Gastroesophageal sphincter (tissue), 4 donors: ENCODE measurements around the gene TOP3A. TPM values are rescaled to one million over a fixed set of nuclear protein-coding genes. Genes with fewer than 3 reads are reported as not detected.

Experiments used
- ATAC-seq: fragments of 150-250 bp; one replicate; pipeline ENCODE4 v1.9.1; 2016; ENCODE audit warnings: mild to moderate bottlenecking, moderate library complexity
- H3K27ac ChIP-seq, 4 donors: fragments of 200-600 bp; sonication (generic) in 3 of 4; 1 replicate in 3 of 4; 2 replicates in 1 of 4; pipeline ENCODE4 v1.5.1; 2016 to 2019
- H3K27me3 ChIP-seq: fragments of 200-600 bp; sonication (generic); one replicate; pipeline ENCODE4 v1.5.1; 2019
- H3K36me3 ChIP-seq, 2 donors: fragments of 200-600 bp; sonication (generic); one replicate each; pipeline ENCODE4 v1.5.1; 2019; ENCODE audit warnings: control low read depth in 1 of 2
- H3K4me1 ChIP-seq, 3 donors: fragments of 200-600 bp; sonication (generic); 1 replicate in 2 of 3; 2 replicates in 1 of 3; pipeline ENCODE4 v1.5.1; 2016 to 2019; ENCODE audit warnings: control low read depth in 2 of 3
- H3K4me3 ChIP-seq, 2 donors: fragments of 200-600 bp; sonication (generic); one replicate each; pipeline ENCODE4 v1.5.1; 2019; ENCODE audit warnings: mild to moderate bottlenecking in 1 of 2, moderate library complexity in 1 of 2
- H3K9me3 ChIP-seq, 3 donors: fragments of 200-600 bp; sonication (generic); one replicate each; pipeline ENCODE4 v1.5.1; 2017 to 2019; ENCODE audit warnings: control low read depth in 2 of 3
- EP300 ChIP-seq: sonication (generic); formaldehyde crosslinking; IDR thresholded peaks from one replicate; pipeline ENCODE4 v1.6.1; 2017; ENCODE audit warnings: antibody characterized with exemption, mild to moderate bottlenecking
- POLR2A ChIP-seq, 2 donors: fragments of 450-650 bp; IDR thresholded peaks; one replicate each; pipeline ENCODE4 v1.6.1; 2017; ENCODE audit warnings: antibody characterized with exemption in 2 of 2, mild to moderate bottlenecking in 2 of 2, moderate library complexity in 1 of 2
- POLR2AphosphoS5 ChIP-seq: sonication (generic); formaldehyde crosslinking; IDR thresholded peaks from one replicate; pipeline ENCODE4 v1.6.1; 2017; ENCODE audit warnings: antibody characterized with exemption
- WGBS, 2 donors: methylation state at CpG; one replicate each; pipeline ENCODE4 v1.1.5; 2018; ENCODE audit warnings: low coverage in 1 of 2; 5-methylcytosine and 5-hydroxymethylcytosine counted together
- total RNA-seq, 4 donors: library from RNA; depleted of rRNA; stranded (reverse); fragments of >200 nt; gene quantifications; one replicate each; pipeline ENCODE4 v1.1.0, GENCODE V29; 2016
- TF ChIP-seq, protein P1 (sequence below), 4 experiments: fragments of 200-600 bp in 2 of 4; fragments of 450-650 bp in 2 of 4; sonication (generic) in 1 of 4; IDR thresholded peaks; one replicate each; pipeline ENCODE4 v1.5.1; 2017 to 2019; ENCODE audit warnings: antibody characterized with exemption in 4 of 4, mild to moderate bottlenecking in 2 of 4, moderate library complexity in 2 of 4

The TOP3A gene
- total RNA-seq, 4 donors from 2014 or later = 19.6 to 49.7 (median 26.8) TPM

DNA sequence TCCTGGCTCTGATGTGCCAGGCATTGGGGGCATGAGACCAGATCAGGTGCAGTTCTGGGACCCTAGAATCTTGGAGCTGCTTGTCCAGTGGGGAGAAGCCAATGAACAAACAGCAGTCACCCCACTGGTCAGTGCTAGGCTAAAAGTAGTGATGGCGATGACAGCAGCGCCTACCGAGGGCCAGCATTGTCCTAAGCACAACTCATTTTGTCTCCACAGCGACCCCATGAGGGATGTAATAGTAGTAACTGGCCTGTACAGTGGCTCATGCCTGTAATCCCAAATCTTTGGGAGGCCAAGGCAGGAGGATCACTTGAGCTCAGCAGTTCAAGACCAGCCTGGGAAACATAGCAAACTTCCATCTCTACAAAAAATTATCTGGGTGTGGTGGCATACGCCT is 6.5 kb upstream of the TOP3A start:
- TF ChIP-seq EP300 (no peak), POLR2AphosphoS5 (no peak), POLR2A (IDR thresholded peaks at IDR 0.05) (no peak)
- TF ChIP-seq, protein P1, sequence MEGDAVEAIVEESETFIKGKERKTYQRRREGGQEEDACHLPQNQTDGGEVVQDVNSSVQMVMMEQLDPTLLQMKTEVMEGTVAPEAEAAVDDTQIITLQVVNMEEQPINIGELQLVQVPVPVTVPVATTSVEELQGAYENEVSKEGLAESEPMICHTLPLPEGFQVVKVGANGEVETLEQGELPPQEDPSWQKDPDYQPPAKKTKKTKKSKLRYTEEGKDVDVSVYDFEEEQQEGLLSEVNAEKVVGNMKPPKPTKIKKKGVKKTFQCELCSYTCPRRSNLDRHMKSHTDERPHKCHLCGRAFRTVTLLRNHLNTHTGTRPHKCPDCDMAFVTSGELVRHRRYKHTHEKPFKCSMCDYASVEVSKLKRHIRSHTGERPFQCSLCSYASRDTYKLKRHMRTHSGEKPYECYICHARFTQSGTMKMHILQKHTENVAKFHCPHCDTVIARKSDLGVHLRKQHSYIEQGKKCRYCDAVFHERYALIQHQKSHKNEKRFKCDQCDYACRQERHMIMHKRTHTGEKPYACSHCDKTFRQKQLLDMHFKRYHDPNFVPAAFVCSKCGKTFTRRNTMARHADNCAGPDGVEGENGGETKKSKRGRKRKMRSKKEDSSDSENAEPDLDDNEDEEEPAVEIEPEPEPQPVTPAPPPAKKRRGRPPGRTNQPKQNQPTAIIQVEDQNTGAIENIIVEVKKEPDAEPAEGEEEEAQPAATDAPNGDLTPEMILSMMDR (IDR thresholded peaks at IDR 0.05) = no peak
- H3K27ac ChIP-seq = no peak overlapping the region
- H3K4me1 ChIP-seq = peaks cover 10 to 61% (median 44%) of the 10 kb centered on the region in 3 donors
- ATAC-seq = no peak
- no peak overlapping the region for H3K4me3 ChIP-seq
- H3K9me3 ChIP-seq = no peaks in the 10 kb centered on the region
- H3K27me3 ChIP-seq = no peaks in the 10 kb centered on the region
- 60% methylated on average over 4 of the region's 5 CpGs; no CpG with 5 or more reads in 1 of the 2 donors for WGBS, 2 donors
- H3K36me3 ChIP-seq = peaks cover 0 to 100% of the 10 kb centered on the region in 2 donors

DNA sequence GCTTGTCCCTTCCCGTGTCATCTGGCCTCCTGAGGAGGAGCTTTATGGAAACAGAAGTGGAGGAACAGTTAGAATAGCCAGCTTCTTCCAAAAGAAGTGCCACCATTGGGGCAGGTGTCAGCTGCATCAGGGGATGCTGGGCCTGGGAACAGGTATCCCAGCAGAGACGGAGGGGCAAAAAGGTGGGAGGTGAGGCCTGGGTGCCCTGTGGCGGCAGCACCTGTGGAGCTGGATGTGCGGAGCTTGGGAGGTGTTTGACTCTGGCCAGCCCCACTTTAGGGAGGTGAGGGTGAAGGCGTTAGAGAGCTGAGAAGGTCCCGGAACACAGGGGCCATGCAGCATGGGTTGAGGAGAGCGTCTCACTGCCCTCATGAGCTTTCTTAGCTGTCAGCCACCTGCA is 5.5 kb upstream of the TOP3A start:
- Histone ChIP-seq H3K27ac (no peak overlapping the region), H3K9me3 (no peaks in the 10 kb centered on the region), H3K27me3 (no peaks in the 10 kb centered on the region), H3K4me3 (peak overlapping the region in 1 of 2 donors; percentile 16), H3K4me1 (peaks cover 15 to 70% (median 51%) of the 10 kb centered on the region in 3 donors), H3K36me3 (peaks cover 0 to 91% of the 10 kb centered on the region in 2 donors)
- ATAC-seq = no peak
- TF ChIP-seq, protein P1 (IDR thresholded peaks at IDR 0.05) = no peak
- TF ChIP-seq EP300 (no peak), POLR2A (IDR thresholded peaks at IDR 0.05) (no peak), POLR2AphosphoS5 (no peak)
- 100% methylated on average over 1 of the region's 7 CpGs; no CpG with 5 or more reads in 1 of the 2 donors for WGBS, 2 donors

DNA sequence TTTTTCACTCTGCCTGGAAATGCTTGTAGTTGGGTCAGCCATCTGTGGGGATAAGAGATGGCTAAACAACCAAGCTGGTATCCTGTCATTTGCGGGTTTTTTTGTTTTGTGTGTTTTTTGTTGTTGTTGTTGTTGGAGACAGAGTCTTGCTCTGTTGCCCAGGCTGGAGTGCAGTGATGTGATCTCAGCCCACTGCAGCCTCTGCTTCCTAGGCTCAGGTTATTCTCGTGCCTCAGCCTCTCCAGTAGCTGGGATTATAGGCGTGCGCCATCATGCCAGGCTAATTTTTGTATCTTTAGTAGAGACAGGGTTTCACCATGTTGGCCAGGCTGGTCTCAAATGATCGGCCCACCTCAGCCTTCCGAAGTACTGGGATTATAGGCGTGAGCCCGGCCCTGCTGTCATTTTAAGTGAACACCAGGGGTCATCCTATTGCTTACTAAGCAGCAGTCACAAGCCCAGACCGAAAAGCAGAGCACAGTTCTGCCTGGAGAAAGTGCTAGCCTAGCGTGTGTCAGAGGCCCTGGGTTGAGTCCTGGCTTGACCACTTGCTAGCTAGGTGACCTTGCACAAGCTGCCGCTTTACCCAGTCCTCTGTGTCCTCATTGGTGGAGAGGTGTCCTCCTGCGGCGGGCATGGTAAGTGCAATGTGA is 4.9 kb upstream of the TOP3A start:
- TF ChIP-seq EP300 = no peak
- TF ChIP-seq, protein P1 (IDR thresholded peaks at IDR 0.05) = peak in 3 of 4 experiments; percentile 6 to 26 (median 23)
- 69 to 74% methylated on average over 3 to 4 of the region's 13 CpGs for WGBS, 2 donors
- ATAC-seq = no peak
- peaks cover 0 to 85% of the 10 kb centered on the region in 2 donors for H3K36me3 ChIP-seq
- H3K27ac ChIP-seq = no peak overlapping the region
- no peaks in the 10 kb centered on the region for H3K27me3 ChIP-seq
- peak overlapping the region in 1 of 2 donors; percentile 16 for H3K4me3 ChIP-seq
- peaks cover 15 to 70% (median 51%) of the 10 kb centered on the region in 3 donors for H3K4me1 ChIP-seq
- no peaks in the 10 kb centered on the region for H3K9me3 ChIP-seq

DNA sequence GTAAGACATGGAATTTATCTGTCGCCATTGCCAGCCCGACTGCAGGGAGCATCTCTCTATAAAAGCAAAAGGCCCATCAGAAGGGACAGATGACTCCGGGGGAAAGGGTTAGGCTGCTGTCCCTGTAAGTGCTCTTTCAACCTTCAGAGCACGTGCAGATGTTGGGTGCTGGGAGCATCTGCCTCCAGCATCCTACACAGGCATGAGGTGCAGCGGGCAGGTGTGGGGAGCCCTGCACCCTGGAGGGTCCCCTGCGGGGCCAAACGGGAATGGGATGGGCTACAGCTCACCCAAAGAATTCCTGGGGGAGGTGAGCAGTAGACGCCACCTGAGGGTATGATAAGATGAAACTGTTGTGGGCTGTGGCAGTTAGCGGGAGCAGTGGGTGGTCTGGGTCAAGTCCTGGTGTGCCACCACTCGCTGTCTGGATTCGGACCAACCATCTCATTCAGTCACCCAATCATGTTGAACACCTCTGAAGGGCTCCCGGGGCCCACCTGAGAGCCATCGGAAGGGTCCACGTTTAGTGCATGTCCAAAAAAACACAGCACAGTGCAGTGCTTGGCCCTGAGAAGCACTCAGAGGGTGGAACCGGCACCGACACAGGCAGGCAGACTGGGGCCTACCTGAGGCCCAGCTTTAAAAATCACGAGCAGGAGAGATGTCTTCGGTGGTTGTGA is 4.1 kb upstream of the TOP3A start:
- TF ChIP-seq, protein P1 (IDR thresholded peaks at IDR 0.05) = no peak
- TF ChIP-seq POLR2AphosphoS5 = no peak
- TF ChIP-seq EP300 = no peak
- no peak for TF ChIP-seq POLR2A (IDR thresholded peaks at IDR 0.05)
- H3K9me3 ChIP-seq = no peaks in the 10 kb centered on the region
- no peak for ATAC-seq
- H3K27me3 ChIP-seq = no peaks in the 10 kb centered on the region
- WGBS, 2 donors = 60% methylated on average over 1 of the region's 18 CpGs; no CpG with 5 or more reads in 1 of the 2 donors
- peak overlapping the region in 1 of 2 donors; percentile 18 for H3K4me3 ChIP-seq
- H3K4me1 ChIP-seq = peaks cover 15 to 72% (median 51%) of the 10 kb centered on the region in 3 donors
- no peak overlapping the region for H3K27ac ChIP-seq
- H3K36me3 ChIP-seq = peaks cover 0 to 77% of the 10 kb centered on the region in 2 donors
